NCI-H146 treated with DMSO at 0.1 percent for 48 hours (cell line): ENCODE measurements around the gene PGP.

ENCODE experiments used
- DNase-seq: peaks from one replicate; lab custom pipeline; 2025; ENCODE audit not compliant: unreplicated experiment; lab: John Stamatoyannopoulos, UW

PGP gene

GRCh38 chr16:2166263-2167067 is 48.2 kb downstream of the PGP start:
- DNase-seq = no peak

- DNase-seq = no peak
These were observed 48.8 kb downstream of the PGP start for GRCh38 chr16:2165861-2166260.

GRCh38 chr16:2163211-2163881 is 51.3 kb downstream of the PGP start:
- no peak for DNase-seq

GRCh38 chr16:2162676-2163118 is 51.9 kb downstream of the PGP start:
- no peak for DNase-seq

GRCh38 chr16:2161911-2162310 is 52.7 kb downstream of the PGP start:
- no peak for DNase-seq
